GM18526 (cell line): ENCODE data around the gene TRRAP.

Source experiments
- POLR2A ChIP-seq: IDR thresholded peaks from 3 replicates; pipeline ENCODE4 v1.6.1; 2011; ENCODE audit not compliant: insufficient read length; ENCODE audit errors: extremely low read depth

The TRRAP gene

DNA sequence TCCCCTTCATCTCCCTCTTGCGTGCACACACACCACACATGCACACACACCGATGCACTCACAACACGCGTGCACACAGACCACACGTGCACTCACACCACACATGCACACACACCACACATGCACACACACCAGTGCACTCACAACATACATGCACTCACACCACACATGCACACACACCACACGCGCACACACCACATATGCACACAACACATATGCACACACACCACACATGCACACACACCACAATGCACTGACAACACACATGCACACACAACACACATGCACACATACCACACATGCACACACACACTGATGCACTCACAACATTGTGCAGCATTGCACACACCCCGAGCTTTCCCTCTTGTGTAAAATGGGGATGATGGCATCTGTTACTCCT lies 68.1 kb downstream of the TRRAP start:
- no peak for TF ChIP-seq POLR2A

DNA sequence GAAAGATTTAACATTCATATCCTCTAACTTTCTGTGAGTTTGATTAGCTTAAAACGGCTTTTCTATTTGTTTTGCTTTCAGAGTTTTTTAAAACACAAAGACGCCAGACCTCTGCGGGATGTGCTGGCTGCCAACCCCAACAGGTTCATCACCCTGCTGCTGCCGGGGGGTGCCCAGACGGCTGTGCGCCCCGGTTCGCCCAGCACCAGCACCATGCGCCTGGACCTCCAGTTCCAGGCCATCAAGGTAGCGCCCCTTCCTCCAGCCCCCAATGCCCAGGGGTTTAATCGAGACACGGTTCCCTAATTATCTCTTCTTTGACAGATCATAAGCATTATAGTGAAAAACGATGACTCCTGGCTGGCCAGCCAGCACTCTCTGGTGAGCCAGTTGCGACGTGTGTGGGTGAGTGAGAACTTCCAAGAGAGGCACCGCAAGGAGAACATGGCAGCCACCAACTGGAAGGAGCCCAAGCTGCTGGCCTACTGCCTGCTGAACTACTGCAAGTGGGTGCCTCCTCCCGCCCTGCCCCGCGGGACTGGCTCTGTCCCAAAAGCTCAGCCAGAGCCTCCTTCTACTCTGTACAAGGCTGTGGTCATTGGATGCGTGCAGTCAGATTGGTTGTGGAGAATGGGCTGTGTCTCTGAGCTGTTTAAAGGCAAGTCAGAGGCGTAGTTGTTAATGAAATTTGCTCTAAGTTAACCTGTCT lies 71.2 kb downstream of the TRRAP start:
- TF ChIP-seq POLR2A, result no peak

DNA sequence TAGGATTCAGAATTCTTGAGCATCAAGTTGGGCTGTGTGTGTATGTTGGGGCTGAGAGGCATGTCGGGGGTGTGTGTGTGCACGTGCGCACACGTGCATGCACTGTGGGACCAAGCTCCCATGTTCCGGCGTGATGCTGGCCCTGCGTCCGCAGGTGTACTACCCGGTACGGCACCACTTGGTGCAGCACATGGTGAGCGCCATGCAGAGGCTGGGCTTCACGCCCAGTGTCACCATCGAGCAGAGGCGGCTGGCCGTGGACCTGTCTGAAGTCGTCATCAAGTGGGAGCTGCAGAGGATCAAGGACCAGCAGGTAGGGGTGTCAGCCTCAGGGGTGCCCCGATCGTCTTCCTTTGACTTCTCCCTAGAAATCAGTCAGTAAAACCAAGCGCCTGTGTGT lies 77.7 kb downstream of the TRRAP start:
- TF ChIP-seq POLR2A, result no peak

DNA sequence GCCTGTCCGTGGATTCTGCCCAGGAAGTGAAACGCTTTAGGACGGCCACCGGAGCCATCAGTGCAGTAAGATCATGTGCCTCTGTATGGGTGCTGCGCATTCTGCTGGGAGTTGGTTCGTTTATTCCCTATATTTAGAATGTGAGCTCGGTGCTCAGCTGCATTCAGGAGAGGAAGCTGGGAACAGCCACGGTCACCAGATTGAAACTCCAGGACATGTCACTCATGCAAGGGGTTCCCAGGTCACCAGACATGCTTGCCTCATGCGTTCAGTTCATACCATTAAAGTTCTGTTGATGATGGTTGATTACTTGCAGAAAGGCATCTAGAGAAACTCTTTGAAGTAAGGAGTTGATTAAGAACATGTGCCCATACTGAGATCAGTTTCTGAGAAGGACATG lies 78.1 kb downstream of the TRRAP start:
- TF ChIP-seq POLR2A, result no peak

- TF ChIP-seq POLR2A, result no peak
Observed at GRCh38 chr7:98956937-98957336, 78.6 kb downstream of the TRRAP start.

- TF ChIP-seq POLR2A, result no peak
Observed at GRCh38 chr7:98957766-98958165, 79.4 kb downstream of the TRRAP start.

DNA sequence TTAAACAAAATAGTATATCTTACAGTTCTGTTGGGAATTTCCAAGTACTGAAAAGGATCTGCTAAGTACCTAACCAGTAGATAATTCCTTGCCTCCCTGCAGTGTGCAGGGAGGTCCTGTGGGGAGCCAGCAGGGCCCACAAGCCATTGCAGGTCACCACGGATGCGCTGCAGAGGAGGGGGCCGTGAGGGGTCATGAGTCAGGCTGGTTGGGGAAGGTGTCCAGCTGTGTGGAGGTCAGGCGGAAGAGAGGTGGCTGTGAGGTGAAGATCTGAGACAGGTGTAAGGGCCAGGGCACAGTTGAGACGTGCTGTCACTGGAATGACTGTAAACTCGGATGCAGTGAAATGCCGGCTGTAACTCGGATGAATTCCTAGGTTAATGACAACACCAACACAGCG lies 80.6 kb downstream of the TRRAP start:
- no peak for TF ChIP-seq POLR2A

GRCh38 chr7:98963305-98963704 lies 85.0 kb downstream of the TRRAP start:
- no peak for TF ChIP-seq POLR2A

- TF ChIP-seq POLR2A, result no peak
Observed at GRCh38 chr7:98964596-98964995, 86.3 kb downstream of the TRRAP start.

GRCh38 chr7:98968621-98969020 lies 90.3 kb downstream of the TRRAP start:
- no peak for TF ChIP-seq POLR2A

GRCh38 chr7:98969386-98969785 lies 91.1 kb downstream of the TRRAP start:
- TF ChIP-seq POLR2A, result no peak

DNA sequence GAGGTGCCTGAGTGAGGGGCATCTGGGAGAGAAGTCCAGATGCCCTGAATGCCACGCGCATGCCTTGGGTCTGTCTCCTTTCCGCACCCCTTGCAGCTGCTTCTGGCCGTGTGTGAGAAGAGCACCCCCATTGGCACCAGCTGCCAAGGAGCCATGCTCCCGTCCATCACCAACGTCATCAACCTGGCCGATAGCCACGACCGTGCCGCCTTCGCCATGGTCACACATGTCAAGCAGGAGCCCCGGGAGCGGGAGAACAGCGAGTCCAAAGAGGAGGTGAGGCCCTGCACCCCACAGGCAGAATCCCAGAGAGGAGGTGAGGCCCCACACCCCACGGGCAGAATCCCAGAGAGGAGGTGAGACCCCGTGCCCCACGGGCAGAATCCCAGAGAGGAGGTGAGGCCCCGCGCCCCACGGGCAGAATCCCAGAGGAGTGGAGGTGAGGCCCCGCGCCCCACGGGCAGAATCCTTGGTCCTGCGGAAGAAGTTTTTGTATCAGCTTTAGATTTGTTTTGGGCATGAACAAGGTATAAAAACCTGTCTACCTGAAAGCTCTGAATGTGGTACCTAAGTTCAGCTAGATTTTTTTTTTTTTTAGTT lies 91.8 kb downstream of the TRRAP start:
- no peak for TF ChIP-seq POLR2A

DNA sequence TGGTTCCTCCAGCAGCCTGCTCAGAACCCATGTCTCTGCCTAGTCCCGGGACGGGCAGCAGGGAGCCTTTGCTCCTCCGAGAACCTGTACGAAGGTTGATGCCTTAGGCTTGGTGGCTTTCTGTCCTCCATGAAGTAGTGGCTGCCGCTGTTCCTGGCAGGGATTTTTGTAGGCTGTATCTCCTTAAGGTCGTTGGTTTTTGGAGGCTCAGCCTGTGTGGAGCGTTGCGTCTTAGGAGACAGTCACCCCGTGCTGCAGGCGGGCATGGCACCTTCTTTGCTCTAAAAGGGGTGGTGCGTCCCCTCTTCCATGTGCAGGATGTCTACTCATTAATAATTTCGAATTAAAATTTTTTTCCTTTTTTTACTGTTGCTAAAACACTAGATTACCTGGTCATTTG lies 92.5 kb downstream of the TRRAP start:
- no peak for TF ChIP-seq POLR2A

DNA sequence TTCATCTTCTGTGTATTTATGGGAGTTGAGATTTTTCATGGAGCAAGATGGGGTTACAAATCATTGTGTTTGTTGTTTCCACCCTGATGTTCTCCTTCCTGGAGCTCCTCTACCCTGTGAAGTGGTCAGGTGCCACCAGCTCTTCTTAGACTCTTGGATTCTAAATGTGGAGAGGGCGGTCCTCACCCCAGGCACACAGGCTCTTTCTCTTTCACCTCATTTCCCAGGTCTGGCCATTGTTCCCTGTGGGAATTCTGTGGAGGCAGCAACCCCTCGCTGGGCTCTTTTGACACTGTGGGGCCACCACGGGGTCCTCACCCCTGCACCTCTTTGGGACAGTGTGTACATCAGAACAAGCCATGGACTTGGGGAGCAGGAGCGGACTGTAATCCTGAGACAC lies 95.9 kb downstream of the TRRAP start:
- TF ChIP-seq POLR2A, result no peak

DNA sequence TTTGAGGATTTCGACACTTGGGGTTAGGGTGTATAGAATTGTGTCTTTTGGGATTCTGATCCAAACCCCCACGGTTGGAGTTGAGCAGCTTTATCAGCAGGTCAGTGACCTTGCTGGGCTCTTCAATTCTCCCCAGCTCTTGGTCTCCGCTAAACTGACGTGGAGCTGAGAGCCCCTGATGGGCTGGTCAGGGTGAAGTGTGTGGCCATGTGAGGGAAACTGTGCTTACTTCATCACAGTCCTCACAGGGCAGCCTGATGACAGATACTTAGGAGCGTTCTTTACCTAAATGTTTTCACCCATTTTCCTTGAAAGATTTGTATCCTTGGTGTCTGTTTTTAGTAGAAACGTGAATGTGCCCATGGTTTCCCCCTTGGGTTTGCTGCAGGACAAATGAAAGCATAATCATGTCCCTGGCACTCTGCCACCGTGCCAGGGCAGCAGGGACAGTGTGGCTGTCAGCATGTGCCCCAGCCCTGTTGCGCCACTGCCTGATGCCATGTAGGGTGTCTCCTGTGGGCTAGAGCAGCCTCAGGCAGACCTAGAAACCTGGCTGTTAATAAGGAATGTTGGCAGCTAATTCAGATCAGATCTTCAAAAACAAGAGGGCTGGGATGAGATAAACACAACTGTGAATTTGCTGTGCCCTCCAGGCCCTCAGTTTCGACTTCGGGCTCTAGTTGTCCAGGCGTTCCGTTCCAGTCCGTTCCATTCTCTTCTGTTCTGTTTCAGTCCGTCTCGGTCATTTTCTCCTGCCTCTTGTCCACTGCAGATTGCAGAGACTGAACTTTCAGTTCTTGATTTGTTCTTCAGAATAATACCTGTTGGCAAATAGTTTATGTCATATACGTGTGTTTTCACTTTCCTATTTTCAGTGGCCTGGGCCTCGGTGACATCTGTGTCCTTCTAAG lies 96.8 kb downstream of the TRRAP start:
- no peak for TF ChIP-seq POLR2A
